Cardiac muscle cell (in vitro differentiated cells and primary cell): ENCODE results near the gene SMIM20. TPM values are rescaled to one million over a fixed set of nuclear protein-coding genes. Genes with fewer than 3 reads are reported as not detected.
"Not testable (repeated sequence)": the region's sequence is repeated elsewhere in the genome, so short reads cannot be mapped to it uniquely, and the experiment has no call there.

Source experiments
- DNase-seq, 2 donors: peaks; one replicate each; pipeline versions ENCODE4 v3.0.0 to v3.0.0-alpha.2; 2010 to 2017; ENCODE audit warnings: low read depth in 1 of 2, low spot score in 1 of 2
- H3K27ac ChIP-seq: fragments of 200-600 bp; sonication (generic); 2 replicates; pipeline ENCODE4 v1.5.1; 2016
- H3K27me3 ChIP-seq: fragments of 200-600 bp; sonication (generic); 2 replicates; pipeline ENCODE4 v1.6.0; 2016; ENCODE audit warnings: control low read depth
- H3K36me3 ChIP-seq: fragments of 200-600 bp; sonication (generic); 2 replicates; pipeline ENCODE4 v1.5.1; 2016; ENCODE audit warnings: control low read depth
- H3K4me1 ChIP-seq: fragments of 200-600 bp; sonication (generic); 2 replicates; pipeline ENCODE4 v1.8.1; 2017; ENCODE audit warnings: low read depth, mild to moderate bottlenecking, mixed run types
- H3K4me3 ChIP-seq: fragments of 200-600 bp; sonication (generic); 2 replicates; pipeline ENCODE4 v1.5.1; 2016; ENCODE audit warnings: mild to moderate bottlenecking
- H3K9me3 ChIP-seq: fragments of 200-600 bp; sonication (generic); 2 replicates; pipeline ENCODE4 v1.5.1; 2017; ENCODE audit warnings: low read depth, mild to moderate bottlenecking, control low read depth
- polyA plus RNA-seq: library from polyadenylated mRNA; unstranded; fragments of >200 nt; fragmentation: Nextera tagmentation; extraction: Ambion mirVana; gene quantifications from 2 replicates; pipeline ENCODE4 v1.2.1, GENCODE V29; 2016
- total RNA-seq: library from RNA; depleted of rRNA; stranded (reverse); fragments of >200 nt; gene quantifications from 2 replicates; pipeline ENCODE4 v1.2.3, GENCODE V29; 2016
- TF ChIP-seq, protein P1 (sequence below): IDR thresholded peaks from 2 replicates; pipeline ENCODE4 v1.5.1; 2012; ENCODE audit warnings: low read depth, mild to moderate bottlenecking, low read length

Gene SMIM20
- 27.5 and 42.4 TPM in 2 replicates for total RNA-seq
- 59.1 and 65.1 TPM in 2 replicates for polyA plus RNA-seq

DNA sequence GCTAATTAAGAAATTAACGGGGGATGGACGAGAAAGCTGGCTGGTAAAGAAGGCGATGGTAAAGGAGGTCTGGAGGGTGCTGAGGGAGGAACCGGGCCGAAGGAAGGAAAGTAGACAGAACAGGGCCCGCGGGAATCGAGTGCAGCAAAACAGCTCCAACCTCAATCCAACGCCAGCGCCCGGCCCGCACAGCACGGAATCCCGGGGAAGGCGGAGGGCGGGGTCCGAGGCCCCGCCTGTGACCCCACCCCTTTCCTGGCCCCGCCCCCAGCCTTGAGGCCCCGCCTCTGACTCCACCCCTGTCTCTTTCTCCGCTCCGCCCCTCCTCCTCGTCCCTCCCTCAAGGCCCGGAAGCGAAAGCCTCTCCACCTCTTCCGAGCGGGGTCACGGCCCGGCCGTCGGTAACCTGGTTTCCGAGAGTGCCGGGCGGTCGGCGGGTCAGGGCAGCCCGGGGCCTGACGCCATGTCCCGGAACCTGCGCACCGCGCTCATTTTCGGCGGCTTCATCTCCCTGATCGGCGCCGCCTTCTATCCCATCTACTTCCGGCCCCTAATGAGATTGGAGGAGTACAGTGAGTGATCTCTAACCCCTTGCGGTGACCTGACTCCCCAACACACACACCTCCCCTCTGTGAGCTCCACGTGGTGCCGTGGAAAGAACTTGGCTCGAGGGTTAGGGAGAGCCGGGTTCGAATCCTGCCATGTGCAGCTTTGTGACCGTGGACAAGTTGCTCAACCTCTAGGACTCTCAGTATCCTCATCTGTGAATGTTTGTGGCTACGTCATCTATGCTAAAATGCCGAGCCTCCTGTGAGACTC, at the start of gene SMIM20:
TSS of gene SMIM20 (plus strand) at position 370 of the 819 bp plus-strand sequence. CDS start at position 464, 94 bp downstream.
- Histone ChIP-seq H3K4me1 (no peaks in the 10 kb centered on the region), H3K27ac (peak within 1 kb of the TSS; percentile 39), H3K27me3 (no peaks in the 10 kb centered on the region), H3K36me3 (no peaks in the 10 kb centered on the region), H3K4me3 (peak within 1 kb of the TSS; percentile 55), H3K9me3 (no peaks in the 10 kb centered on the region)
- DNase-seq: peak; percentile 93 to 94
- TF ChIP-seq, protein P1, sequence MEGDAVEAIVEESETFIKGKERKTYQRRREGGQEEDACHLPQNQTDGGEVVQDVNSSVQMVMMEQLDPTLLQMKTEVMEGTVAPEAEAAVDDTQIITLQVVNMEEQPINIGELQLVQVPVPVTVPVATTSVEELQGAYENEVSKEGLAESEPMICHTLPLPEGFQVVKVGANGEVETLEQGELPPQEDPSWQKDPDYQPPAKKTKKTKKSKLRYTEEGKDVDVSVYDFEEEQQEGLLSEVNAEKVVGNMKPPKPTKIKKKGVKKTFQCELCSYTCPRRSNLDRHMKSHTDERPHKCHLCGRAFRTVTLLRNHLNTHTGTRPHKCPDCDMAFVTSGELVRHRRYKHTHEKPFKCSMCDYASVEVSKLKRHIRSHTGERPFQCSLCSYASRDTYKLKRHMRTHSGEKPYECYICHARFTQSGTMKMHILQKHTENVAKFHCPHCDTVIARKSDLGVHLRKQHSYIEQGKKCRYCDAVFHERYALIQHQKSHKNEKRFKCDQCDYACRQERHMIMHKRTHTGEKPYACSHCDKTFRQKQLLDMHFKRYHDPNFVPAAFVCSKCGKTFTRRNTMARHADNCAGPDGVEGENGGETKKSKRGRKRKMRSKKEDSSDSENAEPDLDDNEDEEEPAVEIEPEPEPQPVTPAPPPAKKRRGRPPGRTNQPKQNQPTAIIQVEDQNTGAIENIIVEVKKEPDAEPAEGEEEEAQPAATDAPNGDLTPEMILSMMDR: no peak

DNA sequence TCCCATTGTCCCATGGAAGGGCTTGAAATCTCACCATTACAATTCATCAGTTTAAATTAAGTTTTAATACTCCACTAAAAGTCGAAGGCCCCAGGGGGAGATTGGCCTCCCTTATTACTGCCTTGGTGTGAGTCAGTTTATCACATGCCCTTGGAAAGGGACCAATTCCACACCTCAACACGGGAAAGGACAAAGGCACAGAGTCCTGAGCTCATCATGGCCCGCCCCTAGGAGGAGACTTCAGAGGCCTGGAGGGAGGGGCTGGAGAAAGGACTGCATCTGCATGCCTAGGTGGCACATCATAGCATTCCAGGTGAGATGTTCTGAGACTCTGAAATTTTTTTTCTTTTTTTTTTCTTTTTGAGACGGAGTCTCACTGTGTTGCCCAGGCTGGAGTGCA, 48.4 kb upstream of the SMIM20 start:
- peaks cover 16% of the 10 kb centered on the region for H3K27me3 ChIP-seq
- H3K9me3 ChIP-seq: no peaks in the 10 kb centered on the region
- no peaks in the 10 kb centered on the region for H3K36me3 ChIP-seq
- peaks cover 13% of the 10 kb centered on the region for H3K4me1 ChIP-seq
- no peak overlapping the region for H3K27ac ChIP-seq
- peak in 1 of 2 donors; percentile 14 for DNase-seq
- no peak overlapping the region for H3K4me3 ChIP-seq
- TF ChIP-seq, protein P1: no peak

DNA sequence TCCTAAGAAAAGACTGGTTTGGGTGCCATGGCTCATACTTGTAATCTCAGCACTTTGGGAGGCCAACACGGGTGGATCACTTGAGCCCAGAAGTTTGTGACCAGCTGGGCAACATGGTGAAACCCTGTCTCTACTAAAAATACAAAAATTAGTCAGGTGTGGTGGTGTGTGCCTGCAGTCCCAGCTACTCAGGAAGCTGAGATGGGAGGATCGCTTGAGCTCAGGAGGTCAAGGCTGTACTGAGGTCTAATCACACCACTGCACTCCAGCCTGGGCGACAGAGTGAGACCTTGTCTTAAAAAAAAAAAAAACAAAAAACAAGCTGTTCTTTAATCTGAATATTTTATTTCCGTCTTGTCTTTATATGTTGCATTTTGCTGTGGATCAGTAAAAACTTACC, 47.6 kb upstream of the SMIM20 start:
- not testable (repeated sequence) for H3K9me3 ChIP-seq, DNase-seq, H3K36me3 ChIP-seq, H3K27ac ChIP-seq, H3K4me3 ChIP-seq, H3K27me3 ChIP-seq
- peaks cover 13% of the 10 kb centered on the region for H3K4me1 ChIP-seq

DNA sequence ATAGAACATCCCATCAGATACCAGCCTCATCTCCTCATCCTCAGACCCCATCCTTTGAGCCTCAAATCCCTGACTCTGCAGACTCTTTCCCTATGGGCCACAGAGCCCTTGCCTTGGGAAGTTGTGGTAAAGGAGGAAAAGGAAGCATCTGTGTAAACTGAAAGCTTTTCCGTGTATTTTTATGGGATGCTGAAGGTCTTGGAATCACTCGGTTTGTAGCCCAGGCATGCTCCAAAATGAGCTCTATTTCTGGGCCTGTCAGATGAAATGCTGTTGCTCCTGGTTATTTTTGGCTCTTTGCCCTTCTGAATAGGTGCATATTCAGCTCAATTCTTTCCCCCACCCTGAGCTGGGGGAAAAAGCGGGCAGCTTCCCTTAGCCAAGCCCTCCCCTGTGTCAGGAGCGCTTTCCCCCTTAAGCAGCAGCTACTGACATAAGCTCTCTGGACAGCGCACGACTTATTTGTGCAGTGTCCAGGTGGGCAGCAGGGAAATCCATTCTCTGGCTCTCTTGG, 46.2 kb upstream of the SMIM20 start:
- TF ChIP-seq, protein P1: no peak
- Histone ChIP-seq H3K9me3 (no peaks in the 10 kb centered on the region), H3K27me3 (no peaks in the 10 kb centered on the region), H3K36me3 (no peaks in the 10 kb centered on the region), H3K27ac (no peak overlapping the region), H3K4me3 (no peak overlapping the region), H3K4me1 (peaks cover 13% of the 10 kb centered on the region)
- peak in 1 of 2 donors; percentile 22 for DNase-seq

DNA sequence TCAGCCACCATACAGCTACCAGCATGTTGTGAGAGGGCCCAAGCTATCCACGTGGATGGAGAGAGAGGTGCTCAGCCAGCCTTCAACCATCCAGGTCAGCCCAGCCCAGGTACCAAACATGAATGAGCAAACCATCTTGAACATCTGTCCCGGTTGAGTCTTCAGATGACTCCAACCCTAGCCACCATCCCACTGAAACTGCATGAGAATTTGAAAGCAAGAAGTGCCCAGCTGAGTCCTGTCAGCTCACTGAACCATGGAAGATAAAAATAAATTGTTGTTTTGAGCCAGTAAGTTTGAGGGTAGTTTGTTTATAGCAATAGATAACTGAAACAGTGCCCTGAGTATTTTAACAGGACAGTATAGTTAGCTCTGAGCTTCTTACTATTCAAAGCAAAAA, 43.9 kb upstream of the SMIM20 start:
- no peaks in the 10 kb centered on the region for H3K9me3 ChIP-seq
- H3K36me3 ChIP-seq: no peaks in the 10 kb centered on the region
- TF ChIP-seq, protein P1: no peak
- no peaks in the 10 kb centered on the region for H3K27me3 ChIP-seq
- no peak for DNase-seq
- H3K4me3 ChIP-seq: no peak overlapping the region
- no peak overlapping the region for H3K27ac ChIP-seq
- no peaks in the 10 kb centered on the region for H3K4me1 ChIP-seq
